TTC549 (cell line): Measurements from ENCODE around the gene TMED9.
"Not testable (repeated sequence)": the region's sequence is repeated elsewhere in the genome, so short reads cannot be mapped to it uniquely, and the experiment has no call there.

Experiments
- FAIRE-seq: peaks from 2 replicates; lab custom pipeline; 2012; peaks lifted over from hg19 to GRCh38; lab: Jason Lieb, UNC

Gene TMED9

GRCh38 chr5:177592010-177592834, at the start of gene TMED9:
Gene TMED9 (plus strand): TSS chr5:177592203. CDS start chr5:177592215, 12 bp downstream.
- no peak for FAIRE-seq

- no peak for FAIRE-seq
Measured at GRCh38 chr5:177542816-177543465, 49.1 kb upstream of the TMED9 start.

GRCh38 chr5:177545487-177546257, 46.3 kb upstream of the TMED9 start:
- no peak for FAIRE-seq

GRCh38 chr5:177546258-177546741, 45.7 kb upstream of the TMED9 start:
- FAIRE-seq = no peak

- FAIRE-seq = no peak
Measured at GRCh38 chr5:177547736-177548135, 44.3 kb upstream of the TMED9 start.

GRCh38 chr5:177548495-177548894, 43.5 kb upstream of the TMED9 start:
- FAIRE-seq = no peak

GRCh38 chr5:177550122-177550521, 41.9 kb upstream of the TMED9 start:
- no peak for FAIRE-seq

- FAIRE-seq = no peak
Measured at GRCh38 chr5:177552839-177553455, 39.1 kb upstream of the TMED9 start.

GRCh38 chr5:177553671-177554429, 38.2 kb upstream of the TMED9 start:
- no peak for FAIRE-seq

- FAIRE-seq = no peak
Measured at GRCh38 chr5:177554474-177555111, 37.4 kb upstream of the TMED9 start, which contains the start of gene FAM193B. Gene FAM193B (minus strand): TSS chr5:177554563. CDS start chr5:177554458, 105 bp downstream.

GRCh38 chr5:177555228-177555627, 36.8 kb upstream of the TMED9 start:
- no peak for FAIRE-seq

- no peak for FAIRE-seq
Measured at GRCh38 chr5:177555665-177556064, 36.3 kb upstream of the TMED9 start.

- no peak for FAIRE-seq
Measured at GRCh38 chr5:177557041-177557647, 34.9 kb upstream of the TMED9 start.

GRCh38 chr5:177557796-177558195, 34.2 kb upstream of the TMED9 start:
- FAIRE-seq = no peak

- FAIRE-seq = not testable (repeated sequence)
Measured at GRCh38 chr5:177559446-177559941, 32.5 kb upstream of the TMED9 start.

- no peak for FAIRE-seq
Measured at GRCh38 chr5:177565046-177565445, 27.0 kb upstream of the TMED9 start.

- FAIRE-seq = no peak
Measured at GRCh38 chr5:177568326-177568725, 23.7 kb upstream of the TMED9 start.

GRCh38 chr5:177569894-177570293, 22.1 kb upstream of the TMED9 start:
- FAIRE-seq = no peak

- no peak for FAIRE-seq
Measured at GRCh38 chr5:177575488-177575887, 16.5 kb upstream of the TMED9 start.

- no peak for FAIRE-seq
Measured at GRCh38 chr5:177576169-177576568, 15.8 kb upstream of the TMED9 start.
